H9 (cell line): ENCODE results near the gene CASP8AP2. TPM values are rescaled to one million over a fixed set of nuclear protein-coding genes. Genes with fewer than 3 reads are reported as not detected.

Source experiments
- DNase-seq: peaks from one replicate; pipeline ENCODE4 v3.0.0-alpha.2; 2017
- H2AFZ ChIP-seq: one replicate; pipeline ENCODE4 v1.6.1; 2013; ENCODE audit warnings: mild to moderate bottlenecking, low read length, control low read depth, moderate library complexity
- H2AK5ac ChIP-seq: 2 replicates; pipeline ENCODE4 v1.6.1; 2013; ENCODE audit warnings: low read length, control low read depth, mixed read lengths; ENCODE audit not compliant: insufficient read length
- H2BK120ac ChIP-seq: one replicate; pipeline ENCODE4 v1.6.1; 2013; ENCODE audit warnings: low read depth, mild to moderate bottlenecking, low read length, control low read depth, inconsistent platforms; ENCODE audit not compliant: poor library complexity, severe bottlenecking
- H2BK12ac ChIP-seq: 2 replicates; pipeline ENCODE4 v1.6.1; 2013; ENCODE audit warnings: low read length, control low read depth, mixed read lengths, low read depth; ENCODE audit not compliant: insufficient read length
- H2BK15ac ChIP-seq: 2 replicates; pipeline ENCODE4 v1.6.1; 2013; ENCODE audit warnings: low read depth, low read length, control low read depth
- H2BK20ac ChIP-seq: one replicate; pipeline ENCODE4 v1.6.1; 2013; ENCODE audit warnings: low read depth, mild to moderate bottlenecking, low read length, control low read depth, inconsistent platforms; ENCODE audit not compliant: poor library complexity, severe bottlenecking
- H2BK5ac ChIP-seq: 2 replicates; pipeline ENCODE4 v1.6.1; 2013; ENCODE audit warnings: low read length, control low read depth, mixed read lengths; ENCODE audit not compliant: insufficient read length
- H3K14ac ChIP-seq: 2 replicates; pipeline ENCODE4 v1.6.1; 2013; ENCODE audit warnings: low read length, control low read depth; ENCODE audit not compliant: insufficient read depth
- H3K18ac ChIP-seq: 2 replicates; pipeline ENCODE4 v1.6.1; 2013; ENCODE audit warnings: low read depth, mild to moderate bottlenecking, mixed read lengths, low read length, control low read depth; ENCODE audit not compliant: insufficient read length
- H3K23ac ChIP-seq: 2 replicates; pipeline ENCODE4 v1.6.1; 2013; ENCODE audit warnings: low read length, control low read depth, mixed read lengths, low read depth; ENCODE audit not compliant: insufficient read length
- H3K23me2 ChIP-seq: 2 replicates; pipeline ENCODE4 v1.6.1; 2013; ENCODE audit warnings: low read depth, mild to moderate bottlenecking, mixed read lengths, low read length, control low read depth; ENCODE audit not compliant: insufficient read length, poor library complexity, severe bottlenecking
- H3K27ac ChIP-seq: 2 replicates; pipeline ENCODE4 v1.5.1; 2013; ENCODE audit warnings: low read length, control low read depth, mixed read lengths, low read depth; ENCODE audit not compliant: insufficient read length
- H3K27me3 ChIP-seq: 2 replicates; pipeline ENCODE4 v1.6.1; 2013; ENCODE audit warnings: low read length, control low read depth, inconsistent platforms; ENCODE audit not compliant: insufficient read depth
- H3K4ac ChIP-seq: 2 replicates; pipeline ENCODE4 v1.6.1; 2013; ENCODE audit warnings: low read depth, mild to moderate bottlenecking, control low read depth, inconsistent platforms, low read length, moderate library complexity
- H3K4me1 ChIP-seq: 2 replicates; pipeline ENCODE4 v1.6.1; 2013; ENCODE audit warnings: low read length, control low read depth, inconsistent platforms; ENCODE audit not compliant: insufficient read depth
- H3K4me2 ChIP-seq: 2 replicates; pipeline ENCODE4 v1.6.1; 2013; ENCODE audit warnings: low read length, control low read depth, mixed read lengths; ENCODE audit not compliant: insufficient read length, insufficient read depth
- H3K56ac ChIP-seq: 2 replicates; pipeline ENCODE4 v1.6.1; 2013; ENCODE audit warnings: low read depth, mild to moderate bottlenecking, mixed read lengths, low read length, control low read depth; ENCODE audit not compliant: insufficient read length
- H3K79me1 ChIP-seq: 2 replicates; pipeline ENCODE4 v1.6.1; 2013; ENCODE audit warnings: low read depth, mild to moderate bottlenecking, moderate library complexity, low read length, control low read depth, inconsistent platforms; ENCODE audit not compliant: insufficient read depth, poor library complexity, severe bottlenecking
- H3K79me2 ChIP-seq: 2 replicates; pipeline ENCODE4 v1.6.1; 2013; ENCODE audit warnings: low read length, control low read depth, inconsistent platforms; ENCODE audit not compliant: insufficient read depth
- H3K9ac ChIP-seq: 2 replicates; pipeline ENCODE4 v1.6.1; 2013; ENCODE audit warnings: low read length, control low read depth, mixed read lengths; ENCODE audit not compliant: insufficient read length; ENCODE audit errors: extremely low read depth
- H3K9me3 ChIP-seq: one replicate; pipeline ENCODE4 v1.6.1; 2013; ENCODE audit warnings: low read depth, low read length, inconsistent platforms; ENCODE audit not compliant: control insufficient read depth
- H3T11ph ChIP-seq: one replicate; pipeline ENCODE4 v1.6.1; 2013; ENCODE audit warnings: mild to moderate bottlenecking, low read length, control low read depth, inconsistent platforms
- H4K20me1 ChIP-seq: one replicate; pipeline ENCODE4 v1.6.1; 2013; ENCODE audit not compliant: control insufficient read depth, insufficient read length, insufficient read depth
- H4K5ac ChIP-seq: 2 replicates; pipeline ENCODE4 v1.6.1; 2013; ENCODE audit warnings: low read depth, mild to moderate bottlenecking, mixed read lengths, low read length, control low read depth; ENCODE audit not compliant: insufficient read length
- H4K8ac ChIP-seq: replicated peaks from 2 replicates; pipeline ENCODE4 v1.6.1; 2013; ENCODE audit warnings: low read length, control low read depth, mixed read lengths, low read depth; ENCODE audit not compliant: insufficient read length
- H4K91ac ChIP-seq: 2 replicates; pipeline ENCODE4 v1.6.1; 2013; ENCODE audit warnings: low read depth, mild to moderate bottlenecking, moderate library complexity, mixed read lengths, low read length, control low read depth; ENCODE audit not compliant: insufficient read length
- H3K27ac Mint-ChIP-seq, 3 experiments: 2 replicates in 2 of 3; 3 replicates in 1 of 3; pipeline ENCODE4 v1.8.0; 2020 to 2021; ENCODE audit warnings: mixed read lengths in 3 of 3, mild to moderate bottlenecking in 1 of 3, moderate library complexity in 1 of 3
- H3K27me3 Mint-ChIP-seq: 2 replicates; pipeline ENCODE4 v1.8.0; 2021; ENCODE audit warnings: low read depth, mild to moderate bottlenecking, moderate library complexity, mixed read lengths
- H3K36me3 Mint-ChIP-seq, 3 experiments: 2 replicates in 2 of 3; 3 replicates in 1 of 3; pipeline ENCODE4 v1.8.0; 2020 to 2021; ENCODE audit warnings: low read depth in 3 of 3, mixed read lengths in 3 of 3; ENCODE audit not compliant: insufficient read depth in 1 of 3
- H3K4me1 Mint-ChIP-seq, 2 experiments: 2 replicates each; pipeline ENCODE4 v1.8.0; 2020; ENCODE audit warnings: mixed read lengths in 2 of 2
- H3K4me3 Mint-ChIP-seq, 2 experiments: 2 replicates in 1 of 2; 3 replicates in 1 of 2; pipeline ENCODE4 v1.8.0; 2020 to 2021; ENCODE audit warnings: mild to moderate bottlenecking in 2 of 2, mixed read lengths in 2 of 2, moderate library complexity in 1 of 2
- H3K9me3 Mint-ChIP-seq, 2 experiments: 2 replicates in 1 of 2; 3 replicates in 1 of 2; pipeline ENCODE4 v1.8.0; 2020; ENCODE audit warnings: mild to moderate bottlenecking in 2 of 2, mixed read lengths in 2 of 2, moderate library complexity in 1 of 2
- CTCF ChIP-seq: fragments of 200-600 bp; sonication (generic); conservative IDR thresholded peaks from 3 replicates; pipeline ENCODE4 v1.8.0; 2021; ENCODE audit warnings: antibody characterized with exemption, mild to moderate bottlenecking
- WGBS: extraction: QIAGEN DNeasy Blood & Tissue Kit; methylation state at CpG from one replicate; pipeline ENCODE4 v1.1.7; 2013; ENCODE audit warnings: missing lambda C conversion rate, low lambda C conversion rate, mixed read lengths; ENCODE audit not compliant: insufficient read length; ENCODE audit errors: extremely low coverage; 5-methylcytosine and 5-hydroxymethylcytosine counted together
- total RNA-seq: library from RNA; stranded (reverse); gene quantifications from 2 replicates; pipeline ENCODE4 v1.2.1, GENCODE V29; 2021

Gene CASP8AP2
- total RNA-seq, 1 experiment from 2014 or later: 33.6 TPM

GRCh38 chr6:89917216-89917615, 87.5 kb downstream of the CASP8AP2 start:
- H3K9ac ChIP-seq: no peak overlapping the region
- no peaks in the 10 kb centered on the region for H3K27me3 Mint-ChIP-seq

More at GRCh38 chr6:89917216-89917615, 87.5 kb downstream of the CASP8AP2 start:
- Histone ChIP-seq H2BK120ac (no peak overlapping the region), H3K4me1 (no peaks in the 10 kb centered on the region), H2AK5ac (no peak overlapping the region), H3K27ac (no peak overlapping the region), H2BK15ac (no peak overlapping the region), H3K79me1 (no peaks in the 10 kb centered on the region), H4K5ac (no peak overlapping the region), H3K4me2 (no peak overlapping the region), H2BK5ac (no peak overlapping the region), H4K20me1 (no peaks in the 10 kb centered on the region), H3K56ac (no peak overlapping the region), H3K9me3 (no peaks in the 10 kb centered on the region), H2BK12ac (no peak overlapping the region), H3T11ph (no peak overlapping the region), H2AFZ (no peak overlapping the region), H2BK20ac (no peak overlapping the region), H3K27me3 (no peaks in the 10 kb centered on the region), H3K79me2 (no peaks in the 10 kb centered on the region), H3K4ac (no peak overlapping the region), H3K23me2 (no peaks in the 10 kb centered on the region), H3K18ac (no peak overlapping the region), H4K8ac (no peak overlapping the region), H3K23ac (no peak overlapping the region), H3K14ac (no peak overlapping the region), H4K91ac (no peak overlapping the region)
- Mint-ChIP-seq H3K4me1 (peaks cover 5 to 7% of the 10 kb centered on the region in 2 experiments), H3K36me3 (peaks cover 0 to 7% (median 0%) of the 10 kb centered on the region in 3 experiments; a peak in 1 of 7 replicates), H3K27ac (no peak overlapping the region), H3K4me3 (no peak overlapping the region), H3K9me3 (peaks cover 3 to 4% of the 10 kb centered on the region in 2 experiments; a peak in 4 of 5 replicates)
- TF ChIP-seq CTCF: no peak
- WGBS: no CpG with 5 or more reads among the region's 4 CpGs
- no peak for DNase-seq
